H9 (cell line): ENCODE measurements around the gene CHTOP. TPM values are rescaled to one million over a fixed set of nuclear protein-coding genes. Genes with fewer than 3 reads are reported as not detected.

Experiments used
- DNase-seq: peaks from one replicate; pipeline ENCODE4 v3.0.0-alpha.2; 2017
- H2AFZ ChIP-seq: one replicate; pipeline ENCODE4 v1.6.1; 2013; ENCODE audit warnings: mild to moderate bottlenecking, low read length, control low read depth, moderate library complexity
- H2AK5ac ChIP-seq: 2 replicates; pipeline ENCODE4 v1.6.1; 2013; ENCODE audit warnings: low read length, control low read depth, mixed read lengths; ENCODE audit not compliant: insufficient read length
- H2BK120ac ChIP-seq: one replicate; pipeline ENCODE4 v1.6.1; 2013; ENCODE audit warnings: low read depth, mild to moderate bottlenecking, low read length, control low read depth, inconsistent platforms; ENCODE audit not compliant: poor library complexity, severe bottlenecking
- H2BK12ac ChIP-seq: 2 replicates; pipeline ENCODE4 v1.6.1; 2013; ENCODE audit warnings: low read length, control low read depth, mixed read lengths, low read depth; ENCODE audit not compliant: insufficient read length
- H2BK15ac ChIP-seq: 2 replicates; pipeline ENCODE4 v1.6.1; 2013; ENCODE audit warnings: low read depth, low read length, control low read depth
- H2BK20ac ChIP-seq: one replicate; pipeline ENCODE4 v1.6.1; 2013; ENCODE audit warnings: low read depth, mild to moderate bottlenecking, low read length, control low read depth, inconsistent platforms; ENCODE audit not compliant: poor library complexity, severe bottlenecking
- H2BK5ac ChIP-seq: 2 replicates; pipeline ENCODE4 v1.6.1; 2013; ENCODE audit warnings: low read length, control low read depth, mixed read lengths; ENCODE audit not compliant: insufficient read length
- H3K14ac ChIP-seq: 2 replicates; pipeline ENCODE4 v1.6.1; 2013; ENCODE audit warnings: low read length, control low read depth; ENCODE audit not compliant: insufficient read depth
- H3K18ac ChIP-seq: 2 replicates; pipeline ENCODE4 v1.6.1; 2013; ENCODE audit warnings: low read depth, mild to moderate bottlenecking, mixed read lengths, low read length, control low read depth; ENCODE audit not compliant: insufficient read length
- H3K23ac ChIP-seq: 2 replicates; pipeline ENCODE4 v1.6.1; 2013; ENCODE audit warnings: low read length, control low read depth, mixed read lengths, low read depth; ENCODE audit not compliant: insufficient read length
- H3K23me2 ChIP-seq: 2 replicates; pipeline ENCODE4 v1.6.1; 2013; ENCODE audit warnings: low read depth, mild to moderate bottlenecking, mixed read lengths, low read length, control low read depth; ENCODE audit not compliant: insufficient read length, poor library complexity, severe bottlenecking
- H3K27ac ChIP-seq: 2 replicates; pipeline ENCODE4 v1.5.1; 2013; ENCODE audit warnings: low read length, control low read depth, mixed read lengths, low read depth; ENCODE audit not compliant: insufficient read length
- H3K27me3 ChIP-seq: 2 replicates; pipeline ENCODE4 v1.6.1; 2013; ENCODE audit warnings: low read length, control low read depth, inconsistent platforms; ENCODE audit not compliant: insufficient read depth
- H3K4ac ChIP-seq: 2 replicates; pipeline ENCODE4 v1.6.1; 2013; ENCODE audit warnings: low read depth, mild to moderate bottlenecking, control low read depth, inconsistent platforms, low read length, moderate library complexity
- H3K4me1 ChIP-seq: 2 replicates; pipeline ENCODE4 v1.6.1; 2013; ENCODE audit warnings: low read length, control low read depth, inconsistent platforms; ENCODE audit not compliant: insufficient read depth
- H3K4me2 ChIP-seq: 2 replicates; pipeline ENCODE4 v1.6.1; 2013; ENCODE audit warnings: low read length, control low read depth, mixed read lengths; ENCODE audit not compliant: insufficient read length, insufficient read depth
- H3K56ac ChIP-seq: 2 replicates; pipeline ENCODE4 v1.6.1; 2013; ENCODE audit warnings: low read depth, mild to moderate bottlenecking, mixed read lengths, low read length, control low read depth; ENCODE audit not compliant: insufficient read length
- H3K79me1 ChIP-seq: 2 replicates; pipeline ENCODE4 v1.6.1; 2013; ENCODE audit warnings: low read depth, mild to moderate bottlenecking, moderate library complexity, low read length, control low read depth, inconsistent platforms; ENCODE audit not compliant: insufficient read depth, poor library complexity, severe bottlenecking
- H3K79me2 ChIP-seq: 2 replicates; pipeline ENCODE4 v1.6.1; 2013; ENCODE audit warnings: low read length, control low read depth, inconsistent platforms; ENCODE audit not compliant: insufficient read depth
- H3K9ac ChIP-seq: 2 replicates; pipeline ENCODE4 v1.6.1; 2013; ENCODE audit warnings: low read length, control low read depth, mixed read lengths; ENCODE audit not compliant: insufficient read length; ENCODE audit errors: extremely low read depth
- H3K9me3 ChIP-seq: one replicate; pipeline ENCODE4 v1.6.1; 2013; ENCODE audit warnings: low read depth, low read length, inconsistent platforms; ENCODE audit not compliant: control insufficient read depth
- H3T11ph ChIP-seq: one replicate; pipeline ENCODE4 v1.6.1; 2013; ENCODE audit warnings: mild to moderate bottlenecking, low read length, control low read depth, inconsistent platforms
- H4K20me1 ChIP-seq: one replicate; pipeline ENCODE4 v1.6.1; 2013; ENCODE audit not compliant: control insufficient read depth, insufficient read length, insufficient read depth
- H4K5ac ChIP-seq: 2 replicates; pipeline ENCODE4 v1.6.1; 2013; ENCODE audit warnings: low read depth, mild to moderate bottlenecking, mixed read lengths, low read length, control low read depth; ENCODE audit not compliant: insufficient read length
- H4K8ac ChIP-seq: replicated peaks from 2 replicates; pipeline ENCODE4 v1.6.1; 2013; ENCODE audit warnings: low read length, control low read depth, mixed read lengths, low read depth; ENCODE audit not compliant: insufficient read length
- H4K91ac ChIP-seq: 2 replicates; pipeline ENCODE4 v1.6.1; 2013; ENCODE audit warnings: low read depth, mild to moderate bottlenecking, moderate library complexity, mixed read lengths, low read length, control low read depth; ENCODE audit not compliant: insufficient read length
- H3K27ac Mint-ChIP-seq, 3 experiments: 2 replicates in 2 of 3; 3 replicates in 1 of 3; pipeline ENCODE4 v1.8.0; 2020 to 2021; ENCODE audit warnings: mixed read lengths in 3 of 3, mild to moderate bottlenecking in 1 of 3, moderate library complexity in 1 of 3
- H3K27me3 Mint-ChIP-seq: 2 replicates; pipeline ENCODE4 v1.8.0; 2021; ENCODE audit warnings: low read depth, mild to moderate bottlenecking, moderate library complexity, mixed read lengths
- H3K36me3 Mint-ChIP-seq, 3 experiments: 2 replicates in 2 of 3; 3 replicates in 1 of 3; pipeline ENCODE4 v1.8.0; 2020 to 2021; ENCODE audit warnings: low read depth in 3 of 3, mixed read lengths in 3 of 3; ENCODE audit not compliant: insufficient read depth in 1 of 3
- H3K4me1 Mint-ChIP-seq, 2 experiments: 2 replicates each; pipeline ENCODE4 v1.8.0; 2020; ENCODE audit warnings: mixed read lengths in 2 of 2
- H3K4me3 Mint-ChIP-seq, 2 experiments: 2 replicates in 1 of 2; 3 replicates in 1 of 2; pipeline ENCODE4 v1.8.0; 2020 to 2021; ENCODE audit warnings: mild to moderate bottlenecking in 2 of 2, mixed read lengths in 2 of 2, moderate library complexity in 1 of 2
- H3K9me3 Mint-ChIP-seq, 2 experiments: 2 replicates in 1 of 2; 3 replicates in 1 of 2; pipeline ENCODE4 v1.8.0; 2020; ENCODE audit warnings: mild to moderate bottlenecking in 2 of 2, mixed read lengths in 2 of 2, moderate library complexity in 1 of 2
- CTCF ChIP-seq: fragments of 200-600 bp; sonication (generic); conservative IDR thresholded peaks from 3 replicates; pipeline ENCODE4 v1.8.0; 2021; ENCODE audit warnings: antibody characterized with exemption, mild to moderate bottlenecking
- WGBS: extraction: QIAGEN DNeasy Blood & Tissue Kit; methylation state at CpG from one replicate; pipeline ENCODE4 v1.1.7; 2013; ENCODE audit warnings: missing lambda C conversion rate, low lambda C conversion rate, mixed read lengths; ENCODE audit not compliant: insufficient read length; ENCODE audit errors: extremely low coverage; 5-methylcytosine and 5-hydroxymethylcytosine counted together
- total RNA-seq: library from RNA; stranded (reverse); gene quantifications from 2 replicates; pipeline ENCODE4 v1.2.1, GENCODE V29; 2021

The CHTOP gene
- total RNA-seq, 1 experiment from 2014 or later, result 126 TPM

- H3K27ac Mint-ChIP-seq, result peak within 1 kb of the TSS; percentile 93 to 95 (median 93)
- peak within 1 kb of the TSS; percentile 49 for H3K9ac ChIP-seq
- H4K20me1 ChIP-seq, result no peaks in the 10 kb centered on the region
- H3K23ac ChIP-seq, result no peak within 1 kb of the TSS
- H4K8ac ChIP-seq, result no peak within 1 kb of the TSS
- H3K9me3 Mint-ChIP-seq, result no peaks in the 10 kb centered on the region; a peak in 1 of 5 replicates
- DNase-seq, result peak; percentile 98
- H2AFZ ChIP-seq, result no peak within 1 kb of the TSS
- H2BK120ac ChIP-seq, result no peak within 1 kb of the TSS
- TF ChIP-seq CTCF, result peak; percentile 94
- H2BK5ac ChIP-seq, result no peak within 1 kb of the TSS
- H3K18ac ChIP-seq, result peak within 1 kb of the TSS; percentile 93
- peaks cover 7% of the 10 kb centered on the region for H3K23me2 ChIP-seq
- H4K5ac ChIP-seq, result no peak within 1 kb of the TSS
- H3K14ac ChIP-seq, result peak within 1 kb of the TSS; percentile 77
- H4K91ac ChIP-seq, result no peak within 1 kb of the TSS
- no peak within 1 kb of the TSS for H3K27ac ChIP-seq
- WGBS, result no CpG with 5 or more reads among the region's 28 CpGs
- H2BK15ac ChIP-seq, result no peak within 1 kb of the TSS
- H3K4me1 Mint-ChIP-seq, result peaks cover 49 to 50% of the 10 kb centered on the region in 2 experiments
- H3K4me2 ChIP-seq, result peak within 1 kb of the TSS; percentile 87
- no peak within 1 kb of the TSS for H2BK20ac ChIP-seq
- H2AK5ac ChIP-seq, result no peak within 1 kb of the TSS
- no peak within 1 kb of the TSS for H3T11ph ChIP-seq
- no peaks in the 10 kb centered on the region for H3K9me3 ChIP-seq
- H3K36me3 Mint-ChIP-seq, result peaks cover 11 to 22% (median 21%) of the 10 kb centered on the region in 3 experiments
- H2BK12ac ChIP-seq, result no peak within 1 kb of the TSS
- H3K4me3 Mint-ChIP-seq, result peak within 1 kb of the TSS; percentile 74 to 87
- no peak within 1 kb of the TSS for H3K4ac ChIP-seq
- H3K27me3 ChIP-seq, result no peaks in the 10 kb centered on the region
- H3K4me1 ChIP-seq, result 0 out of 2 replicates have a peak, but pooled peaks cover 4% of the 10 kb centered on the region
- H3K79me2 ChIP-seq, result no peaks in the 10 kb centered on the region
- H3K27me3 Mint-ChIP-seq, result 0 out of 2 replicates have a peak, but pooled peaks cover 2% of the 10 kb centered on the region
- no peaks in the 10 kb centered on the region for H3K79me1 ChIP-seq
- H3K56ac ChIP-seq, result no peak within 1 kb of the TSS
Observed at GRCh38 chr1:153626904-153627714, 6.8 kb upstream of the CHTOP start, which contains the start of gene S100A13. S100A13 (minus strand) TSS chr1:153627505; CDS start chr1:153626472, 1,033 bp downstream.
